Psoas muscle (tissue), 8 donors: ENCODE measurements around the gene ADCY5. TPM values are rescaled to one million over a fixed set of nuclear protein-coding genes. Genes with fewer than 3 reads are reported as not detected.

Experiments
- ATAC-seq, 4 donors: fragments of 200-7000 bp; cut with Tn5 transposase; one replicate each; pipeline ENCODE4 v1.9.1; 2020; ENCODE audit warnings: moderate library complexity in 3 of 4, mild to moderate bottlenecking in 2 of 4
- DNase-seq, 2 donors: peaks; one replicate each; pipeline ENCODE4 v3.0.0-alpha.2; 2020
- H3K27ac ChIP-seq: fragments of 200-600 bp; one replicate; pipeline ENCODE4 v1.8.0; 2022
- H3K27me3 ChIP-seq, 3 donors: fragments of 200-600 bp in 1 of 3; one replicate each; pipeline versions ENCODE4 v1.6.1 to v1.8.0; 2013 to 2022; ENCODE audit warnings: low read length in 2 of 3, mild to moderate bottlenecking in 2 of 3, moderate library complexity in 1 of 3; ENCODE audit not compliant: insufficient read depth in 3 of 3
- H3K36me3 ChIP-seq, 2 donors: fragments of 200-600 bp in 1 of 2; one replicate each; pipeline versions ENCODE4 v1.6.1 to v1.8.0; 2013 to 2022; ENCODE audit warnings: low read depth in 1 of 2, mild to moderate bottlenecking in 1 of 2, moderate library complexity in 1 of 2; ENCODE audit not compliant: insufficient read depth in 1 of 2
- H3K4me1 ChIP-seq: fragments of 200-600 bp; one replicate; pipeline ENCODE4 v1.8.0; 2022
- H3K4me3 ChIP-seq: fragments of 200-600 bp; one replicate; pipeline ENCODE4 v1.8.0; 2022; ENCODE audit warnings: mild to moderate bottlenecking
- H3K9me3 ChIP-seq: fragments of 200-600 bp; one replicate; pipeline ENCODE4 v1.8.0; 2022
- CTCF ChIP-seq: fragments of 200-600 bp; IDR thresholded peaks from one replicate; pipeline ENCODE4 v1.8.0; 2022; ENCODE audit warnings: antibody characterized with exemption
- WGBS, 3 donors: extraction: QIAGEN DNeasy Blood & Tissue Kit; methylation state at CpG; one replicate each; pipeline versions ENCODE4 v1.1.6 to v1.1.7; 2013; 5-methylcytosine and 5-hydroxymethylcytosine counted together
- intact Hi-C, 2 donors: fragments of 100-400 bp; cut with DNase I; formaldehyde crosslinking; loops; one replicate each; pipeline versions ENCODE4 v1.11.0 to v1.14.2; 2022
- polyA plus RNA-seq, 3 donors: library from polyadenylated mRNA; stranded (reverse); fragments of 200-250 nt; gene quantifications; one replicate each; pipeline ENCODE4 v1.2.3, GENCODE V29; 2013
- total RNA-seq, 4 donors: library from RNA; stranded (reverse); fragmentation: NEBNext Ultra II Directional in 2 of 4; extraction: Animal tissue kit (Norgen Biotek cat#: 25700) in 2 of 4; gene quantifications; one replicate each; pipeline versions ENCODE4 v1.2.1 to v1.2.4, GENCODE V29; 2021 to 2023
- donor health status: healthy with polysubstance abuse.
- donor health status: DM: no; HTN: no; CAD: no; lungs with moderate emphysema.
- donor health status: Bipolar disorder and iron deficiency.
- donor health status: healthy.
- donor health status: DM: yes; HTN: yes; CAD: no.
- donor health status: DM: no; HTN: no; CAD: no.
- donor health status: DM: no; HTN: no; CAD: no.
- donor health status: DM: yes; HTN: yes; CAD: no.

ADCY5 gene
- total and polyA plus RNA-seq, 7 donors: 1.0 to 4.4 (median 1.6) TPM

DNA sequence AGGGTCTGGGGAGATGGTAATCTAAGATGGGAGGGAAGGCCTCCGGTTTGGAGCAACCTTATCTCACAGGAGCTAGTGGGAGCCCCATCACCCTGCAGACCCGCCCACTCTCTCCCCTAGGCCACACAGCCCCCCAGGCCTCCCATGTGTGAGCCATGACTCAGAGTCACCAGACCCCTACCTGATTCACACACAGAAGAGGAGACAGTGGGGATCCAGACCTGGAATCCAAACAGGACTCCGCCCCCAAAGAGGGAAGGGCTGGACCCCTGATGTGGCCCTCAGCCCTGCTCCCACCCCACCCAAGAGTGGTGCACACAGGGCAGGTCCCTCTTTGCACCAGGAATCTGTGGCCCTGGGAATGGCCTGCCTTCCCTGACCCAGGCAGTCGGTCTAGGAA lies 97.4 kb downstream of the ADCY5 start:
- intact Hi-C loops: no loop called here
- H3K9me3 ChIP-seq: no peaks in the 10 kb centered on the region
- H3K27ac ChIP-seq: no peak overlapping the region
- no peak overlapping the region for H3K4me3 ChIP-seq
- H3K36me3 ChIP-seq: no peaks in the 10 kb centered on the region
- 81 to 88% (median 85%) methylated on average over 4 of the region's 4 CpGs for WGBS, 3 donors
- H3K27me3 ChIP-seq: peaks cover 0 to 28% (median 2%) of the 10 kb centered on the region in 3 donors
- ATAC-seq (no peak), DNase-seq (no peak)
- TF ChIP-seq CTCF: no peak
- no peaks in the 10 kb centered on the region for H3K4me1 ChIP-seq

DNA sequence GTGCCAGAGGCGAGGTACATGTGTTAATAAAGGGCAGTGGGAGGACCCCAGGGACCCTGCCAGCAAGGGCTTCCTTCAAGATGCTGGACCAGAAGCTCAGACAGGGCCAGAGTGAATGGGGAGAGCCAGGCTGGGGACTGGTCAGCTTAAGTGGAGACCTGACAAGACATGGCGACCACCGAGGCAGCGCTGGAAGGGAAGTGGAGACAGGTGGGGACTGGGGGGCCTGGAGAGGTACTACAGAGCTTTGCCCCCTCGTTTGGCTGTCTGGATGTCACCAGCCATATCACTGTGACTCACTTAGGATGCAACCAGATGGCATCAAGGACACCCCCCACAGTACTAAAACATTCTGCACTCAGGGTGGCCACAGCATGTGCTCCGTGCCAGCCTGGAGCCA lies 97.9 kb downstream of the ADCY5 start:
- intact Hi-C loops: no loop called here
- Histone ChIP-seq H3K36me3 (no peaks in the 10 kb centered on the region), H3K4me3 (no peak overlapping the region), H3K4me1 (no peaks in the 10 kb centered on the region), H3K9me3 (no peaks in the 10 kb centered on the region), H3K27me3 (peaks cover 0 to 28% (median 2%) of the 10 kb centered on the region in 3 donors), H3K27ac (no peak overlapping the region)
- WGBS, 3 donors: 84 to 85% (median 84%) methylated on average over 3 to 6 of the region's 6 CpGs
- no peak for DNase-seq
- no peak for ATAC-seq
- TF ChIP-seq CTCF: no peak

- no peak overlapping the region for H3K4me3 ChIP-seq
- ATAC-seq: no peak
- no peak for TF ChIP-seq CTCF
- WGBS, 3 donors: 60 to 64% (median 63%) methylated on average over 15 of the region's 15 CpGs
- intact Hi-C loops: no loop called here
- H3K4me1 ChIP-seq: no peaks in the 10 kb centered on the region
- H3K9me3 ChIP-seq: no peaks in the 10 kb centered on the region
- no peak for DNase-seq
- no peaks in the 10 kb centered on the region for H3K36me3 ChIP-seq
- H3K27ac ChIP-seq: no peak overlapping the region
- peaks cover 0 to 28% (median 2%) of the 10 kb centered on the region in 3 donors for H3K27me3 ChIP-seq
These were observed 99.1 kb downstream of the ADCY5 start for GRCh38 chr3:123349566-123350435.

DNA sequence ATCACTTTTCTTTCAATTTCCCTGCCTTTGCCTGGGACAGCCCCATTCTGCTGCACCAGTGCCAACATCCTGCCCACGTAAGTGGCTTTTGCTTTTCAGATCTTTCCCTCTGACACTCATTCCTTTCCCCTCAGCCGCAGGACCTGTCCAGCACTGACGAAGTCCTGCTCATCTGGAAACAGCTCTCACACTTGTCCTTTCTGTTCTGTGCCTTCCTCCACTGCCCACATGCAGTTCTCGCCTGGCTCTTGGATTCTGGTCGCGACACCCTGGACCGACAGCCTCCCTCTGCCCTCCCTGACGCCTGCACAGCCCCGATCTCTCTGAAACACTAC lies 99.7 kb downstream of the ADCY5 start:
- Histone ChIP-seq H3K27ac (no peak overlapping the region), H3K4me1 (no peaks in the 10 kb centered on the region), H3K27me3 (peaks cover 0 to 28% (median 2%) of the 10 kb centered on the region in 3 donors), H3K36me3 (no peaks in the 10 kb centered on the region), H3K4me3 (no peak overlapping the region), H3K9me3 (no peaks in the 10 kb centered on the region)
- no peak for TF ChIP-seq CTCF
- no peak for ATAC-seq
- DNase-seq: no peak
- intact Hi-C loops: no loop called here
- 72 to 78% (median 72%) methylated on average over 9 of the region's 9 CpGs for WGBS, 3 donors
